ENCODE measurements around the gene WWTR1.

WWTR1 gene

GRCh38 chr3:149511040-149511626 is 146.7 kb downstream of the WWTR1 start:
- Mint-ChIP-seq H3K27me3 (peaks cover 28% of the 10 kb centered on the region), H3K4me1 (peaks cover 17% of the 10 kb centered on the region), H3K9me3 (no peaks in the 10 kb centered on the region), H3K27ac (no peak overlapping the region), H3K36me3 (ENCODE audit: low read depth) (no peaks in the 10 kb centered on the region), H3K4me3 (no peak overlapping the region)
- DNase-seq (no peak), ATAC-seq (no peak)

- Mint-ChIP-seq H3K27ac (no peak overlapping the region), H3K4me1 (peaks cover 17% of the 10 kb centered on the region), H3K27me3 (peaks cover 28% of the 10 kb centered on the region), H3K9me3 (no peaks in the 10 kb centered on the region), H3K36me3 (ENCODE audit: low read depth) (no peaks in the 10 kb centered on the region), H3K4me3 (no peak overlapping the region)
- no peak for DNase-seq
- no peak for ATAC-seq
Measured at GRCh38 chr3:149510480-149510879, 147.3 kb downstream of the WWTR1 start.

GRCh38 chr3:149509526-149509925 is 148.3 kb downstream of the WWTR1 start:
- ATAC-seq, result no peak
- no peak overlapping the region for H3K4me3 Mint-ChIP-seq
- no peak overlapping the region for H3K27ac Mint-ChIP-seq
- H3K27me3 Mint-ChIP-seq, result peaks cover 28% of the 10 kb centered on the region
- no peaks in the 10 kb centered on the region for H3K36me3 Mint-ChIP-seq (ENCODE audit: low read depth)
- no peaks in the 10 kb centered on the region for H3K9me3 Mint-ChIP-seq
- H3K4me1 Mint-ChIP-seq, result peaks cover 17% of the 10 kb centered on the region
- no peak for DNase-seq

GRCh38 chr3:149507491-149508324 is 150.1 kb downstream of the WWTR1 start:
- Mint-ChIP-seq H3K9me3 (no peaks in the 10 kb centered on the region), H3K4me3 (peak overlapping the region; percentile 42), H3K36me3 (ENCODE audit: low read depth) (no peaks in the 10 kb centered on the region), H3K4me1 (peaks cover 17% of the 10 kb centered on the region), H3K27ac (peak overlapping the region; percentile 35), H3K27me3 (peaks cover 32% of the 10 kb centered on the region)
- ATAC-seq, result peak; percentile 55
- peak; percentile 7 for DNase-seq

DNA sequence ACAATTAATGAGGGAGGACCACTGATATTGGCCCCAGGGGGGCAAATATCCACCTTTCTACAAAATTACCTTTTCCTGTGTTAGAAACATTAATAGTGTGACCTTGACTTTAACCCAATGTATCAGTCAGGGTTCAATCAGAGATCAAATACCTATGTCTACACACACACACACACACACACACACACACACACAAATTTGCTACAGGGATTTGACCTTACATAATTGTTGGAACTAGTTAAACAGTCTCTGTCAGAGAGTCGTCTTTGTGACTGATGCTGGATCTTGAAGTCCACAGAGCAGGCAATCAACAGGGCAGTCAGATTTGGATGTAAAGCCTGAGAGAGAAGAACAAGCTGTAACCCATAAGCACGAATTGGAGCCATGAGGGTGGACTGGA is 150.9 kb downstream of the WWTR1 start:
- peaks cover 25% of the 10 kb centered on the region for H3K27me3 Mint-ChIP-seq
- DNase-seq, result no peak
- no peaks in the 10 kb centered on the region for H3K9me3 Mint-ChIP-seq
- no peak for ATAC-seq
- no peak overlapping the region for H3K4me3 Mint-ChIP-seq
- H3K27ac Mint-ChIP-seq, result no peak overlapping the region
- no peaks in the 10 kb centered on the region for H3K36me3 Mint-ChIP-seq (ENCODE audit: low read depth)
- H3K4me1 Mint-ChIP-seq, result peaks cover 10% of the 10 kb centered on the region

DNA sequence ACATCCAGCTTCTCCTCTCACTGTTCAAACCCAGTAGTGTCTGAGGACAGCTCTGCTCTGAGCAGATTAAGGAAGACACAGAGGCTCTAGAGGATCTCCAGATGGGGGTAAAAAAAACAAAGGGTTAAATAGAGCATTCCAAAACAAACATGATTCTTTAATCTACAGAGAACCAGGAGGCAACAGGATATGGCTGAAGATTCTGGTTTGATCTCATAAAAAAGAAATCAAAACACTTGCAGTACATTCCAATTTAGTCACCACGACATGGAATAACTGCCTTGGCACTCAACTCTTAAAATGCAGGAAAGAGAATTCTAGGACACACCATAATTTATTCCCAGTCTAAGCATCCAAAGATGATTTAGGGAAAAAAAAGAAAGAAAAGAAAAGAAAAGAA is 151.3 kb downstream of the WWTR1 start:
- Mint-ChIP-seq H3K27ac (no peak overlapping the region), H3K4me1 (peaks cover 10% of the 10 kb centered on the region), H3K36me3 (ENCODE audit: low read depth) (no peaks in the 10 kb centered on the region), H3K9me3 (no peaks in the 10 kb centered on the region), H3K27me3 (peaks cover 26% of the 10 kb centered on the region), H3K4me3 (no peak overlapping the region)
- DNase-seq (no peak), ATAC-seq (no peak)

DNA sequence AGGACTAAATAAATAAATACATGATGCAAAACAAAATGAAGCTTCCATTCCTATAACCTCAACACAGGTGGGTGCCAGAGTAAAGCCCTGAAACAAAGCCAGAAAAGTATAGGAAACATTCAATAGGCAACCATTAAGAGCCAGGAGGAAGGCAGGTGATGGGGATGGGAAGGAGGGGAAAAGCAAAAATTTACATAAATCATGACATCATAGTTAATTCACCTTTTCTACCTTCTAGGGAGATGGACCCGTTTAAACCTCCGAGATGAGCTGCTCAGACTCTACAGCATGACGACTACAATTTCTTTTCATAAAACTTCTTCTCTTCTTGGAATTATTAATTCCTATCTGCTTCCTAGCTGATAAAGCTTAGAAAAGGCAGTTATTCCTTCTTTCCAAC is 155.4 kb downstream of the WWTR1 start:
- ATAC-seq (no peak), DNase-seq (no peak)
- H3K36me3 Mint-ChIP-seq (ENCODE audit: low read depth), result no peaks in the 10 kb centered on the region
- no peak overlapping the region for H3K4me3 Mint-ChIP-seq
- H3K9me3 Mint-ChIP-seq, result no peaks in the 10 kb centered on the region
- no peaks in the 10 kb centered on the region for H3K4me1 Mint-ChIP-seq
- H3K27me3 Mint-ChIP-seq, result peaks cover 19% of the 10 kb centered on the region
- H3K27ac Mint-ChIP-seq, result no peak overlapping the region

GRCh38 chr3:149501524-149501923 is 156.3 kb downstream of the WWTR1 start:
- H3K9me3 Mint-ChIP-seq, result no peaks in the 10 kb centered on the region
- no peak for DNase-seq
- peaks cover 13% of the 10 kb centered on the region for H3K27me3 Mint-ChIP-seq
- no peak for ATAC-seq
- H3K4me3 Mint-ChIP-seq, result no peak overlapping the region
- H3K27ac Mint-ChIP-seq, result no peak overlapping the region
- no peaks in the 10 kb centered on the region for H3K4me1 Mint-ChIP-seq
- H3K36me3 Mint-ChIP-seq (ENCODE audit: low read depth), result no peaks in the 10 kb centered on the region

DNA sequence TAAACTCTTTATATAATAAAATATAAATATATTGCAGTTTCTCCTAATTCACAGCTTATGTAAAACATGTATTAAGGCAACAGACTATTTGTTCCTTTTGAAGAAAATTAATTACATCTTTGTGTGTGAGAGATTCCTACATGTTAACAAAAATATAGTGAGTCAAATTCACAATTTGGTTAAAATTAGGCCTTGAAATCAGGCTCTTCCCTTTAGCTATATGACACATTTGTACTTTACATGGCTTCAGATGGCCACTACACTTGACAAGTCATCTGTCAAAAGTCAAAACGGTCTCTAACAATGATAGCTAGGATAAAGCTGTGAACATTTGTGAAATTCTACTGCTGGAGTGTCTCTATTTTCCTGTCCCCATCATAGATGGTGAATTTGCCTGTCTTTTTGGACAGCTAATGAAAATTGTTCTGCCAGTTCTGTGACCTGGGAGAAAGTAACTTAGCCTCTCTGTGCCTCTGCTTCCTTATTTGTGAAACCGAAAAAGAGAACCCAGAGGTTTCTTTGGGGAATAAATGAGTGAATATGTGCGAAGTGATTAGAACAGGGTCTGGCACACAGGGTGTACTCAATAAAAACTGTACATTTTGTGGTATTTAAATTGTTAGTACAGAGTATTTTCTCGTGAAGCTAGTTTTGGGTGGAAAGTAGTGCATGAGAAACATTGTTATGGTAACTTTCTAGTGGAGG is 159.7 kb downstream of the WWTR1 start:
- H3K4me3 Mint-ChIP-seq, result no peak overlapping the region
- no peaks in the 10 kb centered on the region for H3K36me3 Mint-ChIP-seq (ENCODE audit: low read depth)
- H3K27me3 Mint-ChIP-seq, result peaks cover 17% of the 10 kb centered on the region
- no peaks in the 10 kb centered on the region for H3K4me1 Mint-ChIP-seq
- DNase-seq (no peak), ATAC-seq (no peak)
- H3K9me3 Mint-ChIP-seq, result no peaks in the 10 kb centered on the region
- H3K27ac Mint-ChIP-seq, result no peak overlapping the region

GRCh38 chr3:149496891-149497290 is 160.9 kb downstream of the WWTR1 start:
- Mint-ChIP-seq H3K9me3 (no peaks in the 10 kb centered on the region), H3K27ac (no peak overlapping the region), H3K4me3 (no peak overlapping the region), H3K27me3 (peaks cover 18% of the 10 kb centered on the region), H3K36me3 (ENCODE audit: low read depth) (no peaks in the 10 kb centered on the region), H3K4me1 (no peaks in the 10 kb centered on the region)
- DNase-seq, result no peak
- no peak for ATAC-seq

- no peak overlapping the region for H3K4me3 Mint-ChIP-seq
- no peak for ATAC-seq
- H3K27me3 Mint-ChIP-seq, result peaks cover 17% of the 10 kb centered on the region
- H3K9me3 Mint-ChIP-seq, result no peaks in the 10 kb centered on the region
- DNase-seq, result no peak
- H3K27ac Mint-ChIP-seq, result no peak overlapping the region
- H3K4me1 Mint-ChIP-seq, result no peaks in the 10 kb centered on the region
- no peaks in the 10 kb centered on the region for H3K36me3 Mint-ChIP-seq (ENCODE audit: low read depth)
Measured at GRCh38 chr3:149495581-149496125, 162.2 kb downstream of the WWTR1 start.

DNA sequence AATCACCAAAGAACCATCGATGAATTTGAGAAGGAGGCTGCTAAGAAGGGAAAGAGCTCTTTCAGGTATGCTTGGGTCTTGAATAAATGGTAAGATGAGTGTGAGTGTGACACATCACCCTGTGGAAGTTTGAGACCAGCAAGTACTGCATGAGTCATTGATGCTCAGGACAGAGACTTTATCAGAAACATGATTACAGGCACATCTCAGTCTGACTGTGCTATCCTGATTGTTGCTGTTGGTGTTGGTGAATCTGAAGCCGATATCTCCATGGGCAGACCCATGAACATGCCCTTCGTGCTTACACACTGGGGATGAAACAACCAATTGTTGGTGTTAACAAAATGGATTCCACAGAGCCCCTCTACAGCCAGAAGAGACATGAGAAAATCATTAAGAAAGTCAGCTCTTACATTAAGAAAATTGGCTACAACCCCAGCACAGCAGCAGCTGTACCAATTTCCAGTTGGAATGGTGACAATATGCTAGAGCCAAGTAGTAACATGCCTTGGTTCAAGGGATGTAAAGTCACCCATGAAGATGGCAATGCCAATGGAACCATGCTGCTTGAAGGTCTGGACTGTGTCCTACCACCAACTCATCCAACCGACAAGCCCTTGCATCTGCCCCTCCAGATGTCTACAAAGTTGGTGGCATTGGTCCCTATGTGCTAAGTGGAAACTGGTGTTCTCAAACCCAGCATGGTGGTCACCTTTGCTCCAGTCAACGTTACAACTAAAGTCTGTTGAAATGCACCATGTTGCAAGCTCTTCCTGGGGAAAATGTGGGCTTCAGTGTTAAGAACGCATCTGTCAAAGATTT is 162.9 kb downstream of the WWTR1 start:
- ATAC-seq, result peak; percentile 60
- no peak for DNase-seq
- Mint-ChIP-seq H3K4me1 (no peaks in the 10 kb centered on the region), H3K4me3 (no peak overlapping the region), H3K36me3 (ENCODE audit: low read depth) (no peaks in the 10 kb centered on the region), H3K27ac (no peak overlapping the region), H3K9me3 (no peaks in the 10 kb centered on the region), H3K27me3 (peaks cover 17% of the 10 kb centered on the region)

GRCh38 chr3:149494022-149494758 is 163.6 kb downstream of the WWTR1 start:
- Mint-ChIP-seq H3K4me1 (no peaks in the 10 kb centered on the region), H3K27me3 (peaks cover 17% of the 10 kb centered on the region), H3K36me3 (ENCODE audit: low read depth) (no peaks in the 10 kb centered on the region), H3K4me3 (no peak overlapping the region), H3K9me3 (no peaks in the 10 kb centered on the region), H3K27ac (no peak overlapping the region)
- DNase-seq (peak; percentile 50), ATAC-seq (no peak)

All from activated naive CD8-positive, alpha-beta T cell treated with anti-CD3 and anti-CD28 coated beads, Interleukin-2, amount 50 U/mL, for 24 hours (primary cell).